Lower lobe of right lung (tissue), 2 donors: Measurements from ENCODE around the gene TRIM41. TPM values are rescaled to one million over a fixed set of nuclear protein-coding genes. Genes with fewer than 3 reads are reported as not detected.
"Not testable (repeated sequence)": the region's sequence is repeated elsewhere in the genome, so short reads cannot be mapped to it uniquely, and the experiment has no call there.

Experiments used
- ATAC-seq, 2 donors: fragments of 200-7000 bp; cut with Tn5 transposase; one replicate each; pipeline ENCODE4 v1.9.1; 2020 to 2022; ENCODE audit warnings: mild to moderate bottlenecking in 2 of 2, moderate library complexity in 2 of 2
- DNase-seq: peaks from one replicate; pipeline ENCODE4 v3.0.0-alpha.2; 2020
- H3K27ac ChIP-seq: fragments of 200-600 bp; one replicate; pipeline ENCODE4 v1.8.0; 2022
- H3K27me3 ChIP-seq: fragments of 200-600 bp; one replicate; pipeline ENCODE4 v1.8.0; 2022; ENCODE audit warnings: low read depth
- H3K36me3 ChIP-seq: fragments of 200-600 bp; one replicate; pipeline ENCODE4 v1.8.0; 2022; ENCODE audit warnings: mild to moderate bottlenecking
- H3K4me1 ChIP-seq: fragments of 200-600 bp; one replicate; pipeline ENCODE4 v1.8.0; 2022
- H3K4me3 ChIP-seq: fragments of 200-600 bp; one replicate; pipeline ENCODE4 v1.8.0; 2022; ENCODE audit warnings: mild to moderate bottlenecking
- H3K9me3 ChIP-seq: fragments of 200-600 bp; one replicate; pipeline ENCODE4 v1.8.0; 2022
- intact Hi-C: fragments of 100-400 bp; cut with DNase I; formaldehyde crosslinking; loops from one replicate; pipeline ENCODE4 v1.11.0; 2022
- total RNA-seq: library from RNA; stranded (reverse); fragmentation: NEBNext Ultra II Directional; extraction: Animal tissue kit (Norgen Biotek cat#: 25700); gene quantifications from one replicate; pipeline ENCODE4 v1.2.1, GENCODE V29; 2021
- TF ChIP-seq, protein P1 (sequence below): fragments of 200-600 bp; IDR thresholded peaks from one replicate; pipeline ENCODE4 v1.8.0; 2022; ENCODE audit warnings: antibody characterized with exemption, mild to moderate bottlenecking
- donor health status: DM: no; HTN: yes; CAD: no; lungs with severe emphysema.

The TRIM41 gene
- total RNA-seq, 1 donor from 2014 or later = 29.1 TPM

DNA sequence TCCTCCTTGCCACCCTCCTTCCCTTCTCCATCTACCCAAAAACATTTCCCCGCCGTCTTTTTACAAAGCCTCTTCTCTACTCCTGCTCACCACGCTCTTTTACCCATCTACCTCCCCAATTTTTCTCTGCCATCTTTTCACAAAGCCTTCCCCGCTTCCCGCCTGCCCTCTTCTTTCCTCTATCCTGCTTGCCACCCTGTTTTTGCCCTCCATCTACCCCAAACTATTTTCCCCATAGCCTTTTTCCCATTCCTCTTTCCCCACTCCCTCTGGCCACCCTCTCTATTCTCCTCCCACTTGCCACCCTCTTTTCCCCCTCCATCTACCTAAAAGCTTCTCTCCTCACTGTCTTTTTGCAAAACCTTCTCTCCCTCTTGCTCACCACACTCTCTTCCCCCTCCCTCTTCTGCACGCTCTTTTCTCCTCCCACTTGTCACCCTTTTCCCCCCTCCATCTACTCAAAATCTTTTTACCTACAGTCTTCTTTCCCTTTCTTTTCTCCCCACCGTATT is 57.2 kb downstream of the TRIM41 start:
- Histone ChIP-seq H3K4me3 (no peak overlapping the region), H3K4me1 (no peaks in the 10 kb centered on the region), H3K27ac (no peak overlapping the region), H3K36me3 (no peaks in the 10 kb centered on the region), H3K27me3 (no peaks in the 10 kb centered on the region), H3K9me3 (no peaks in the 10 kb centered on the region)
- intact Hi-C loops = no loop called here
- DNase-seq (no peak), ATAC-seq (no peak)
- TF ChIP-seq, protein P1, sequence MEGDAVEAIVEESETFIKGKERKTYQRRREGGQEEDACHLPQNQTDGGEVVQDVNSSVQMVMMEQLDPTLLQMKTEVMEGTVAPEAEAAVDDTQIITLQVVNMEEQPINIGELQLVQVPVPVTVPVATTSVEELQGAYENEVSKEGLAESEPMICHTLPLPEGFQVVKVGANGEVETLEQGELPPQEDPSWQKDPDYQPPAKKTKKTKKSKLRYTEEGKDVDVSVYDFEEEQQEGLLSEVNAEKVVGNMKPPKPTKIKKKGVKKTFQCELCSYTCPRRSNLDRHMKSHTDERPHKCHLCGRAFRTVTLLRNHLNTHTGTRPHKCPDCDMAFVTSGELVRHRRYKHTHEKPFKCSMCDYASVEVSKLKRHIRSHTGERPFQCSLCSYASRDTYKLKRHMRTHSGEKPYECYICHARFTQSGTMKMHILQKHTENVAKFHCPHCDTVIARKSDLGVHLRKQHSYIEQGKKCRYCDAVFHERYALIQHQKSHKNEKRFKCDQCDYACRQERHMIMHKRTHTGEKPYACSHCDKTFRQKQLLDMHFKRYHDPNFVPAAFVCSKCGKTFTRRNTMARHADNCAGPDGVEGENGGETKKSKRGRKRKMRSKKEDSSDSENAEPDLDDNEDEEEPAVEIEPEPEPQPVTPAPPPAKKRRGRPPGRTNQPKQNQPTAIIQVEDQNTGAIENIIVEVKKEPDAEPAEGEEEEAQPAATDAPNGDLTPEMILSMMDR = no peak

DNA sequence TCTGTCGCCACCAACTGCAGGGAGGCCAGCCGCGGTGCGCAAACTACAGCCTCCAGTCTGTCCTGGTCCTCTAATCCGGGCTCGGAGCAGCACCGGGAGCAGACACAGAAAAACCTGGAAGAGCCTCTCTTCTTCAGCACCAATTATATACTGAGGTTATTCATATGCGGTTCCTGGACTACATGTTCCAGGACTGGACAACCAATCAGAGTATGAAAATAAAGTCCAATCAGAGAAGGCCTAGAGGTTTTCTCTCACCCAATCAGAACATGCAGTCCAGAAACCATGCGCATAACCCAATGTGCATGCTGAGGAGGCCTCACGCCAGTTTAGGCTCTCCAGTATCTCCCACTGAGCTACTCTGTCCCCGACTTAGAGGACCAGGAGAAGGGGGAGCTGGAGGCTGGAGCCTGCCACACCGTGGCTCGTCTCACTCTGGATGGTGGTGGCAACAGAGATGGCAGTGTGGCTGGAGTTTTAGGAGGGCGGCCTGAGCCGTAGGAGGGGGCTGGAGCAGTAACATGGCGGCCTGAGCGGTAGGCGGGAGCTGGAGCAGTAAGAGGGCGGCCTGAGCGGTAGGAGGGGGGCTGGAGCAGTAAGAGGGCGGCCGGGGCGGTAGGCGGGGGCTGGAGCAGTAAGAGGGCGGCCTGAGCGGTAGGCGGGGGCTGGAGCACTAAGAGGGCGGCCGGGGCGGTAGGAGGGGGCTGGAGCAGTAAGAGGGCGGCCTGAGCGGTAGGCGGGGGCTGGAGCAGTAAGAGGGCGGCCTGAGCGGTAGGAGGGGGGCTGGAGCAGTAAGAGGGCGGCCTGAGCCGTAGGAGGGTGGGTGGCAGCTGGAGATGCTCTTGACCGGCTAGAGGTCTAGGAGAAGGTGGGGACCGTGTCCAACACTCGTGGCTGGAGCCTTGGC is 58.2 kb downstream of the TRIM41 start:
- H3K4me1 ChIP-seq = no peaks in the 10 kb centered on the region
- ATAC-seq = no peak
- H3K27ac ChIP-seq = no peak overlapping the region
- no peak for DNase-seq
- no peak overlapping the region for H3K4me3 ChIP-seq
- TF ChIP-seq, protein P1 = no peak
- no peaks in the 10 kb centered on the region for H3K36me3 ChIP-seq
- intact Hi-C loops = no loop called here
- no peaks in the 10 kb centered on the region for H3K9me3 ChIP-seq
- no peaks in the 10 kb centered on the region for H3K27me3 ChIP-seq

DNA sequence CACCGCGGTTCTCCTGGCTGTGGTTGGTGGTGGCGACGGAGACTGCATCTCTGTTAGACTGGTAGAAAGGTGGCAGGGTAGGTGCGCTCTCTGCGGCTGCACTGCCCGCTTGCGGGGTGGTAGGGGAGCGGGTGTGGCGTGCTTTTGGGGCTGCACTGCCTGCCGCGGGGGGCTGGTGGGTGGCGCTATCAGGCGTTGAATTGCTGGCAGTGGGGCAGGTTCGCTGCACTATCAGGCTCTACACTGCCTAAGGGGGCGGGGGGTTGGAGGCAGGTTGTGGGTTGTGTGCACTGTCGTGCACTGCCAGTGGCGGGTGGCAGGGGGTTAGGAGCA is 58.9 kb downstream of the TRIM41 start:
- intact Hi-C loops = no loop called here
- TF ChIP-seq, protein P1 = no peak
- DNase-seq (no peak), ATAC-seq (no peak)
- Histone ChIP-seq H3K9me3 (no peaks in the 10 kb centered on the region), H3K4me3 (no peak overlapping the region), H3K27me3 (no peaks in the 10 kb centered on the region), H3K4me1 (no peaks in the 10 kb centered on the region), H3K36me3 (no peaks in the 10 kb centered on the region), H3K27ac (no peak overlapping the region)

DNA sequence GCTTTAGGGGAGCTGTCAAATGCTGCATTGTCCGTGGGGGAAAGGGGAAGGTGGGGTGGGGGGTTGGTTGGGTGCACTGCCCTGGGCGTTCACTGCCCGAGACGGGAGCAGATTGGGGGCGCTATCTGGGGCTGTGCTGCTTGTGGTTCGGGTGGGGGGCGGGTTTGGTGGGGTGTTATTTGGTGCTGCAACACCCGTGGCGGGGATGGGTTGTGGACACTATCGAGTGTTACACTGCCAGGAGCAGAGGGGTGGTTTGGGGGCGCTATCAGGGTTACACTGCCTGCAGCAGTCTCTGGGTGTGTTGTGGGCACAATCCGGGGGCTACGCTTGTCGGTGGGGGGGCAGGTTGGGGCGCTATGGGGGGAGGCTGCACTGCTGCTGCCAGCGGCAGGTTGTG is 59.3 kb downstream of the TRIM41 start:
- H3K4me3 ChIP-seq, intact Hi-C loops: not testable (repeated sequence)

DNA sequence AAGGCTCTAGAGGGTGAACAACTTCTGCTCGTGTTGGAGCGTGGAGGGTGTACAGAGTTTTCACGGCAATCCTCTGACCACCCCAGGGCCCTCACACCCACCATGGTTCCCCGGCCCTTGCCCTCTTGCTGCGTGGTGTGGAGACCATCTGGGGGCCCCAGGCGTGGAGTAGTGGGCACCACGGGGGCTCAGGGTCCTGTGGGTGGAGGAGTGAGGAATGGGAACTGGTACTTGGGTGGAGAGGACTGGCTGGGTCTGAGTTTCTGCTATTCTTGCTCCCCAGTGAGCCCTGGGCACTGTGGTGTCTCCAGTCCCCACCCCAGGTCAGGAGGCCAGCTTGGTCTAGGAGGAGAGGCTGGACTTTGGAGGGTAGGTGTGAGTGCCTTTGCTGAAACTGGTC is 59.8 kb downstream of the TRIM41 start:
- H3K4me3 ChIP-seq = no peak overlapping the region
- TF ChIP-seq, protein P1 = no peak
- no peaks in the 10 kb centered on the region for H3K36me3 ChIP-seq
- DNase-seq = no peak
- intact Hi-C loops = no loop called here
- no peaks in the 10 kb centered on the region for H3K4me1 ChIP-seq
- H3K27ac ChIP-seq = no peak overlapping the region
- no peaks in the 10 kb centered on the region for H3K9me3 ChIP-seq
- H3K27me3 ChIP-seq = no peaks in the 10 kb centered on the region
- no peak for ATAC-seq

More for the DNA sequence above, 59.3 kb downstream of the TRIM41 start:
- not testable (repeated sequence) for H3K9me3 ChIP-seq, ATAC-seq, H3K27me3 ChIP-seq, H3K36me3 ChIP-seq, DNase-seq, H3K27ac ChIP-seq, H3K4me1 ChIP-seq

DNA sequence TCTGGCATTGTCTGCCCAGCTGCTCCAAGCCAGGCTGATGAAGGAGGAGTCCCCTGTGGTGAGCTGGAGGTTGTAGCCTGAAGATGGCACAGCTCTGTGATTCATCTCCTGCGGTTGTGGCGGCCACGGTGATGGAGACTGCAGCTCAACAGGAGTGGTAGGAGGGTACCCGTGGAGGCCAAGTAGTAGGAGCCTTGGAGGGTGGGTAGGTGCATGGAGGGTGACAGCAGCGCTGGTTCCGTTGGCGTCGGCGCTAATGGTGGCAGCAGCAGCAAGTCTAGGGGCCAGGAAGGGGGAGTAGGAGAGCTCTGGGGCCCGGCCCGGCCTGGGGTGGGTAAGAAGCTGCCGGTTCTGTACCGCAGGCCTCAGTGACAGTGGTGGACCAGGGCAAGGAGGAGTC is 60.3 kb downstream of the TRIM41 start:
- TF ChIP-seq, protein P1 = no peak
- intact Hi-C loops = no loop called here
- Histone ChIP-seq H3K9me3 (no peaks in the 10 kb centered on the region), H3K27me3 (no peaks in the 10 kb centered on the region), H3K27ac (no peak overlapping the region), H3K4me1 (no peaks in the 10 kb centered on the region), H3K36me3 (no peaks in the 10 kb centered on the region), H3K4me3 (no peak overlapping the region)
- DNase-seq (no peak), ATAC-seq (no peak)
